GM23248 (cell line): ENCODE results near the gene RTN4.

Experiments
- EZH2 ChIP-seq: fragments of 200-600 bp; sonication (generic); IDR thresholded peaks from 2 replicates; pipeline ENCODE4 v1.6.1; 2018; ENCODE audit warnings: antibody characterized with exemption, mild to moderate bottlenecking; ENCODE audit not compliant: insufficient read depth, poor library complexity, severe bottlenecking
- EZH2phosphoT487 ChIP-seq: fragments of 200-600 bp; sonication (generic); IDR thresholded peaks from 2 replicates; pipeline ENCODE4 v1.6.1; 2018; ENCODE audit warnings: antibody characterized with exemption, moderate library complexity, mild to moderate bottlenecking, low read depth; ENCODE audit not compliant: insufficient read depth

DNA sequence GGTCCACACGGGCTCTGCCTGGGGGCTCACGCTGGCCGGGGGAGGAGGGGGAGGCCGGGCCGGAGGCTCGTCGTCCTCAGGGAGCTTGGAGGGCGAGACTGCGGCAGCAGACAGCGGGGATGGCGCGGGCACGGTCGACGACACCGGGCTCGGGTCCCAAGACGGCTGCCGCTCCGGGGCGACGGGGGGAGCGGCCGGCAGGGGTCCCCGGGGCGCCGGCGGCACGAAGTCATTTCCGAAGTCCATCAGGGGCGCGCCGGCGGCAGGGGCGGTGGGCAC is 491 bp downstream of the RTN4 start:
- TF ChIP-seq EZH2phosphoT487 (no peak), EZH2 (no peak)
